Hematopoietic multipotent progenitor cell treated with erythropoietin and hydrocortisone succinate and interleukin-3 and kit ligand, for 15 days (in vitro differentiated cells): ENCODE measurements around the gene EIF5.

Source experiments
- DNase-seq: peaks from one replicate; pipeline ENCODE4 v3.0.0-alpha.2; 2015; ENCODE audit warnings: low spot score

EIF5 gene

DNA sequence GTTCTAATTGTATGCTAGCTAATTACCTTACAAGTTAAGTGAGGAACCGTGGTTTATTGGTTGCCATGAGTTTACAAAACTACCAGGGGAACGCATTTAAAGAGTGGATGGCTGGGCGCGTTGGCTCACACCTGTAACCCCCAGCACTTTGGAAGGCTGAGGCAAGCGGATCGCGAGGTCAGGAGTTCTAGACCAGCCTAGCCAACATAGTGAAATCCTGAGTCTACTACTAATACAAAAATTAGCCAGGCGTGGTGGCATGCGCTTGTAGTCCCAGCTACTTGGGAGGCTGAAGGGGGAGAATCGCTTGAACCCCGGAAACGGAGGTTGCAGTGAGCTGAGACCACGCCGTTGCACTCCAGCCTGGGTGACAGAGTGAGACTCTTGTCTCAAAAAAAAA lies 2.2 kb downstream of the EIF5 start:
- DNase-seq: no peak

GRCh38 chr14:103337794-103338193 lies 3.8 kb downstream of the EIF5 start:
- DNase-seq: no peak

- no peak for DNase-seq
These were observed 5.5 kb downstream of the EIF5 start for GRCh38 chr14:103339561-103339960.

DNA sequence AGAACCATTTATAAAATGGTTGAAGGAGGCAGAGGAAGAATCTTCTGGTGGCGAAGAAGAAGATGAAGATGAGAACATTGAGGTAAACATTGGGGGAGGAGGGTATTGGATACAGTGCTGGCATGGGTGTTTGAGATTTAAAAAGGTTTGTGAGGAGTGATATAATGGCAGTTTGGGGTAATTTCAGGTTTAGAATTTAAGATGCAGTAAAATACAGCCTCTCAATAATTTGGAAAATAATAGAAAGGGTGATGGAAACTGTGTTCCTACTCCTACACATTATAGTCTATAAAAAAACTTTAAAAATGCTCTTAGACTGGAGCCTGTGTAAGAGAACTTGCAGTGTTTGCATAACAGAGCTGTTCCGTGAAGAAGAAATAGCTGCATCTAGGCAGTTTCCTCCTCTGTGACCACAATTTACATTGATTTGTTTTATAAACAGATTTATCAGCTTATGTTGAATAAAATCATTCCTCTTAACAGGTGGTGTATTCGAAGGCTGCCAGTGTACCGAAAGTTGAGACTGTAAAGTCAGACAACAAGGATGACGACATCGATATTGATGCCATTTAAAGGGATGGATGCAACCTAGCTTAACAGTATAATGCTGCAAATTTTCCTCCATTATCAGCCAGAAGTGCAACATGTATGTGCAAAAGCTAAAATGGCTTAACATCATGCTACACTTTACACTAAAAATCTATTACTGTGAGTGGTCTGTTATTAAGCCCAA lies 6.6 kb downstream of the EIF5 start:
- no peak for DNase-seq

- peak; percentile 42 for DNase-seq
These were observed 7.5 kb downstream of the EIF5 start for GRCh38 chr14:103341250-103342129.

- peak; percentile 83 for DNase-seq
These were observed 9.3 kb downstream of the EIF5 start for GRCh38 chr14:103343164-103343879.

DNA sequence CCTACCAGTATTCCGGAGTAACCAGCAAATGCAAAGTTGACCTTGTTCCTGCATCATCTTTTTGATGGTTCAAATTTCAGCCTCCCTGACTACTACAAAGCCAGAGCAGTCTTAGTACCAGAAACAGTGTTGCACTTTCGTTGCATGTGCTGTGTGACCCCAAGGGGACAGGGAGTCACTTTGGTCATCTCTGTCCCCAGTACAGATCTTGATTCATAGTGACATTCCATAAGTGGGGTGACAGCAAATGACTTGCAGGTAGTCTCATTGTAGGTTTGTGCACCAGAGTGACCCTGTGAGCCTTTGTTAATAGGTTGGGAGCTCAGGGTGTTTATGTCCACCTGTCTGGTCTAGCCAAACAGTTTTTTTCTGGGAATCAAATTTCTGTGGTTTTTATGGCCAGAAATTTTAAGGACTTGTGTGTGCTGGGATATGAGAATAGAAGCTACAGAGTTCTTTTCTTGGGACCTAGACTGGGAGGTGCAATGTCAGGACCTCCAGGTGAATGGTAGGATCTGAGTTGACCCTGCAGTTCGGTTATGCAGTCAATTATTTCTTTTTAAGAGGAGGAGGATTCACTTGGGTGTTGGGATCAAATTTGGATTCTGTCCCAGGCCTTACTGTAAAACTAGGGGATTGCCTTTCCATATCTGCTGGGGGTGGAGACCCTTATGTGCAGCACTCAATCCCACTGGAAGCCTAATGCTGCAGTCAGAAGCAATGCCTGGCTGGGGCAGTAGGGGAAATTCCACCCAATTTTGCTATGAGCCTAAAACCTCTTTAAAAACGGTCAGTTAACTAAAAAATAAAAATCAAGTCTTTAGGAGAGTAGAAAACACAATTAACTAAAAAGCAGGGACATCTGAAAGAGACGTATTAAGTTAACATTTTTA lies 10.1 kb downstream of the EIF5 start:
- no peak for DNase-seq

- no peak for DNase-seq
These were observed 12.2 kb downstream of the EIF5 start for GRCh38 chr14:103346286-103346685.

- peak; percentile 1 for DNase-seq
These were observed 13.2 kb downstream of the EIF5 start for GRCh38 chr14:103347091-103347815.

GRCh38 chr14:103348154-103348553 lies 14.1 kb downstream of the EIF5 start:
- DNase-seq: no peak

GRCh38 chr14:103349982-103350381 lies 15.9 kb downstream of the EIF5 start:
- no peak for DNase-seq

DNA sequence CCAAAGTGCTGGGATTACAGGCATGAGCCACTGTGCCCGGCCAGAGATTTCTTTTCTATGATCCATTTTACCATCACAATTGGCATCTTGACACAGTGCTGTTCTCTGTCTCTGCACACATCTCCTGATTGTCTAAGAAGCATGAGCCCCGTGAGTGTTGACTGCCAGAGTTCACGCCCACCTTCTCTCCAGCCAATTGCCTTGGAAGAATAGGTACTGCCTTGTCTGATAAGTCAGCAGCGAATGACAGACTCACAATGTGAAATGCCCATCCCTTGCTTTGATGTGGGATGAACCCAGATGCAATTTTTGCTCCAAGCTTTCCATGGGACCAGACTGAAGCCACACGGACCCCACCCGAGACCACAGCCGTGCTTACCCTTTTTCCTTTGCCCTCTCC lies 19.3 kb downstream of the EIF5 start:
- DNase-seq: peak; percentile 60

- no peak for DNase-seq
These were observed 20.1 kb downstream of the EIF5 start for GRCh38 chr14:103354141-103354540.

DNA sequence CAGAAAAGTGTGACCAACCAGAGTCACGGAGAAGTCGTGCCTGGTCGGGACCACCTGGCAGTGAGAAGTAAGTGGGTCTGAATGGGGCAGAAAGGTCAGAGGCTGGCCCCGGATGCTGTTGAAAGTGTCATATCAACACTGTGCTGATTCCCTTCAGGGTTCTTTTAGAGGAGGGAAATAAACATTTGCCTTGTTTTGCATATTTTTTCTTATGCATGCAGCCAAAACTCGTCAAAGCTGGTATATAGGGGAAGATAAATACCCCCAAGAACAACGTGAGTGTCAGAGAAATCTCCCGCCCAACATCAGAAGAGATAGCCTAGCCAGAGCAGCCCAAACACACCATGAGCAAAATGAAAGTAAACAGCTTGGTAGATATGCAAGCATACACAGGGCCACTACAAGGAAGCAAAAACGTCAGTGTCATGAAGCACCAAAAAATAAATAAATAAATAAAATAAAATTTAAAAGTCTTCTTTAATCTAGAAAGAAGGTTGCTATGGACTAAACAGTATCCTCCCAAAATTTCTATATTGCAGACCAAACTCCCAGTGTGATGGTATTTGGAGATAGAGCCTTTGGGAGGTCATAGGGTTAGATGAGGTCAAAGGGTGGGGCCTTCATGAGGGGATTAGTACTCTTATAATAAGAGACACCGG lies 22.1 kb downstream of the EIF5 start:
- peak; percentile 72 for DNase-seq

GRCh38 chr14:103357552-103357951 lies 23.5 kb downstream of the EIF5 start:
- DNase-seq: peak; percentile 16

GRCh38 chr14:103360548-103360947 lies 26.5 kb downstream of the EIF5 start:
- DNase-seq: peak; percentile 95

DNA sequence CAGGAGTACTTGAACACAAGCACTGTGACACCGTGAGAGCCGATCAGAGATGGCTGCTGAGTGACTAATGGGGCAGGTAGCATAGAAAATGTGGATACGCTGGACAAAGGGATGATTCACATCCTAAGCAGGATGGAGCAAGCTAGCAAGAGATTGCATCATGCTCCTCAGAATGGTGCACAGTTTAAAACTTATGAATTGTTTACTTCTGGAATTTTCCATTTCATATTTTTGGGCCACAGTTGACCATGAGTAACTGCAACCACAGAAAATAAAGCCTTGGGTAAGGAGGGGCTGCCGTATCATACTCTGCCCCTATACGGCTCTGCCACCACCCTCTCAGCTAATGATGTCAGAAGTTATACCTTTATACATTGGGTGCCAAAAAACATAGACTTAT lies 27.8 kb downstream of the EIF5 start:
- DNase-seq: peak; percentile 45

- DNase-seq: peak; percentile 60
These were observed 28.7 kb downstream of the EIF5 start for GRCh38 chr14:103362780-103363179.

GRCh38 chr14:103366741-103367140 lies 32.7 kb downstream of the EIF5 start:
- peak; percentile 1 for DNase-seq

GRCh38 chr14:103367995-103368394 lies 34.0 kb downstream of the EIF5 start:
- no peak for DNase-seq
